Mononuclear cell (primary cell): ENCODE data around the gene DDX51. TPM values are rescaled to one million over a fixed set of nuclear protein-coding genes. Genes with fewer than 3 reads are reported as not detected.

ENCODE experiments used
- H3K27me3 ChIP-seq: 2 replicates; pipeline ENCODE4 v1.6.0; 2011; ENCODE audit warnings: low read length, control low read depth; ENCODE audit not compliant: insufficient read depth
- H3K4me1 ChIP-seq: 2 replicates; pipeline ENCODE4 v1.5.1; 2011; ENCODE audit warnings: mild to moderate bottlenecking, low read length, control low read depth; ENCODE audit not compliant: insufficient read depth
- H3K4me3 ChIP-seq: 2 replicates; pipeline ENCODE4 v1.5.1; 2011; ENCODE audit warnings: mild to moderate bottlenecking, low read length, moderate library complexity
- H3K9me3 ChIP-seq: 2 replicates; pipeline ENCODE4 v1.5.1; 2011; ENCODE audit warnings: low read depth, mild to moderate bottlenecking, control low read depth, low read length
- total RNA-seq: library from RNA; depleted of rRNA; stranded (reverse); fragments of >200 nt; gene quantifications from one replicate; pipeline ENCODE4 v1.2.3, GENCODE V29; 2012

DDX51 gene
- 14.8 TPM for total RNA-seq

GRCh38 chr12:132144115-132144809 lies at the start of gene DDX51, which contains the start of gene NOC4L:
Gene DDX51 (minus strand): TSS chr12:132144319. CDS start chr12:132144296, 23 bp downstream.
Gene NOC4L (plus strand): TSS chr12:132144457. CDS start chr12:132144489, 32 bp downstream.
- Histone ChIP-seq H3K4me1 (peaks cover 27% of the 10 kb centered on the region), H3K4me3 (peak within 1 kb of the TSS; percentile 79), H3K27me3 (no peaks in the 10 kb centered on the region), H3K9me3 (no peaks in the 10 kb centered on the region)

- Histone ChIP-seq H3K4me3 (no peak overlapping the region), H3K27me3 (no peaks in the 10 kb centered on the region)
These were observed 47.8 kb upstream of the DDX51 start for GRCh38 chr12:132191715-132192553.

GRCh38 chr12:132190834-132191500 lies 46.8 kb upstream of the DDX51 start:
- Histone ChIP-seq H3K4me3 (no peak overlapping the region), H3K9me3 (no peaks in the 10 kb centered on the region), H3K4me1 (peaks cover 34% of the 10 kb centered on the region), H3K27me3 (no peaks in the 10 kb centered on the region)

More at GRCh38 chr12:132191715-132192553, 47.8 kb upstream of the DDX51 start:
- H3K9me3 ChIP-seq, result no peaks in the 10 kb centered on the region
- H3K4me1 ChIP-seq, result peaks cover 25% of the 10 kb centered on the region

- peaks cover 42% of the 10 kb centered on the region for H3K4me1 ChIP-seq
- no peaks in the 10 kb centered on the region for H3K27me3 ChIP-seq
- no peaks in the 10 kb centered on the region for H3K9me3 ChIP-seq
- H3K4me3 ChIP-seq, result peak overlapping the region; percentile 47
These were observed 46.1 kb upstream of the DDX51 start for GRCh38 chr12:132190012-132190755.

GRCh38 chr12:132189378-132190011 lies 45.4 kb upstream of the DDX51 start:
- Histone ChIP-seq H3K4me3 (peak overlapping the region; percentile 47), H3K27me3 (no peaks in the 10 kb centered on the region), H3K9me3 (no peaks in the 10 kb centered on the region), H3K4me1 (peaks cover 42% of the 10 kb centered on the region)

GRCh38 chr12:132188916-132189325 lies 44.8 kb upstream of the DDX51 start:
- Histone ChIP-seq H3K9me3 (no peaks in the 10 kb centered on the region), H3K4me1 (peaks cover 42% of the 10 kb centered on the region), H3K4me3 (peak overlapping the region; percentile 47), H3K27me3 (no peaks in the 10 kb centered on the region)

GRCh38 chr12:132188451-132188901 lies 44.4 kb upstream of the DDX51 start:
- no peaks in the 10 kb centered on the region for H3K9me3 ChIP-seq
- H3K27me3 ChIP-seq, result no peaks in the 10 kb centered on the region
- no peak overlapping the region for H3K4me3 ChIP-seq
- H3K4me1 ChIP-seq, result peaks cover 42% of the 10 kb centered on the region

GRCh38 chr12:132187646-132188450 lies 43.7 kb upstream of the DDX51 start:
- H3K4me1 ChIP-seq, result peaks cover 42% of the 10 kb centered on the region

GRCh38 chr12:132186857-132187620 lies 42.9 kb upstream of the DDX51 start:
- Histone ChIP-seq H3K4me3 (no peak overlapping the region), H3K4me1 (peaks cover 42% of the 10 kb centered on the region), H3K27me3 (no peaks in the 10 kb centered on the region), H3K9me3 (no peaks in the 10 kb centered on the region)

More at GRCh38 chr12:132187646-132188450, 43.7 kb upstream of the DDX51 start:
- Histone ChIP-seq H3K9me3 (no peaks in the 10 kb centered on the region), H3K4me3 (no peak overlapping the region), H3K27me3 (no peaks in the 10 kb centered on the region)

- peaks cover 42% of the 10 kb centered on the region for H3K4me1 ChIP-seq
- H3K4me3 ChIP-seq, result peak overlapping the region; percentile 17
- H3K9me3 ChIP-seq, result no peaks in the 10 kb centered on the region
- no peaks in the 10 kb centered on the region for H3K27me3 ChIP-seq
These were observed 42.2 kb upstream of the DDX51 start for GRCh38 chr12:132186208-132186856.

GRCh38 chr12:132185705-132186104 lies 41.6 kb upstream of the DDX51 start:
- no peaks in the 10 kb centered on the region for H3K9me3 ChIP-seq
- no peaks in the 10 kb centered on the region for H3K27me3 ChIP-seq
- H3K4me3 ChIP-seq, result peak overlapping the region; percentile 17
- H3K4me1 ChIP-seq, result peaks cover 40% of the 10 kb centered on the region

- Histone ChIP-seq H3K4me1 (peaks cover 33% of the 10 kb centered on the region), H3K27me3 (no peaks in the 10 kb centered on the region), H3K9me3 (no peaks in the 10 kb centered on the region), H3K4me3 (no peak overlapping the region)
These were observed 38.7 kb upstream of the DDX51 start for GRCh38 chr12:132182711-132183365.
